Measurements from ENCODE around the gene LIFR.
"Not testable (repeated sequence)": the region's sequence is repeated elsewhere in the genome, so short reads cannot be mapped to it uniquely, and the experiment has no call there.

LIFR gene

DNA sequence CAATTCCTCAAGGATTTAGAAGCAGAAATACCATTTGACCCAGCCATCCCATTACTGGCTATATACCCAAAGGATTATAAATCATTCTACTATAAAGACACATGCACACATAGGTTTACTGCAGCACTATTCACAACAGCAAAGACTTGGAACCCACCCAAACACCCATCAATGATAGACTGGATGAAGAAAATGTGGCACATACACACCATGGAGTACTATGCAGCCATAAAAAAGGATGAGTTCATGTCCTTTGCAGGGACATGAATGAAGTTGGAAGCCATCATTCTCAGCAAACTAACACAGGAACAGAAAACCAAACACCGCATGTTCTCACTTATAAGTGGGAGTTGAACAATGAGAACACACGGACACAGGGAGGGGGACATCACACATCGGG, 39.8 kb downstream of the LIFR start:
- DNase-seq (ENCODE audit: low spot score): not testable (repeated sequence)

- peak; percentile 47 for DNase-seq (ENCODE audit: low spot score)
Observed at GRCh38 chr5:38515646-38516045, 40.8 kb downstream of the LIFR start.

DNA sequence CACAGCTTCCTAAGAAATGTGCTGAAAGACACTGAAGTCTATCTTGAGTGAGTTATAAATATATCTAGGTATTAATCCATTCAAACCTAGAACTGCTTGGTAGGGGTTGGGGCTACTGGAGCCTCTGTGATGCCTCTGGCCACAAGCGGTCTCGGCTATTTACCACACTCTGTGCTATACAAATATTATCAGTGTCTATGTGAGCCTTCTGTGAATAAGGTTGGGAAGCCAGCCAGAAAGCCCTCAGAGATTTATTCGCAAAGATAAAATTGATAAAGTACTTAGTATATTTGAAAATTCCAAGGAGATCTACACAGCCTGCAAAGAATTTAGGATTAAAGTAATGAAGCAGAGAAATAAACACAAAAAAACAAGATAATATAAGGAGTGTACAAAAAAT, 41.4 kb downstream of the LIFR start:
- no peak for DNase-seq (ENCODE audit: low spot score)

DNA sequence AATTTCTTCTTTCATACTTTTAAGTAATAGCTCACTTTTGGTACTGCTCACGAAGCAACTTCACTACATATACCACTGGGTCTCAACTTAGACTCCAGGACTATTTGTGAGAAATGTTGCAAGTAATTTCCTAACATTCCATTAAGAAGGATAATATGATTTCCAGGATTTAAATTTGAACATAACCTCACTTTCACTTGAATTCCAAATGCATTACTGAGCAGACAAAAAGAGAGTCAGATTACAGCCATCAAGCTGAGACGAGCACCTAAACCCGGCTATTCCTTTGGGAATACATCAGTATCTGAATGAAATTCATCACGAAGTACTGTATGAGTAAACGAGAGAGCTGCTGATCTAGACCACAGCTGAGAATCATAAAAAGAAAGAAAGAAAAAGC, 47.3 kb downstream of the LIFR start:
- DNase-seq (ENCODE audit: low spot score): peak; percentile 51

GRCh38 chr5:38506302-38506701, 50.1 kb downstream of the LIFR start:
- no peak for DNase-seq (ENCODE audit: low spot score)

- peak; percentile 54 for DNase-seq (ENCODE audit: low spot score)
Observed at GRCh38 chr5:38500573-38501260, 55.7 kb downstream of the LIFR start.

DNA sequence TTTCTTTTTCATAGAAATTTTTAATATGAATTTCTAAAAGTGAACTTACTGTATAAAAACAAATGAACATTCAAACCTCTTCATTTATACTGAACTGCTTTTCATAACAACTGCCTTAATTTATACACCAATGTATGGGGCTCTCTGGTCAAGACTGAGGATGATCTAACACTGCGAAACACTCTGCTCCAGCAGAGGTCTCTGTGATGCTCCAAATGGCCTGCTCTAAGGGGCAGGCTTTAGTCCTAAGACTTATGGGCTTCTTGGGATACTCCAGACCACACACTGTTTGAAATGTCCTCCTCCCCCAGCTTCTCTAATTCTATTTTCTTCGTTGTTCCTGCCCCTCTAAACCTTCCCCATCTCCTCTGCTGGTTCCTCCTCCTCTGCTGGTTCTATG, 58.5 kb downstream of the LIFR start:
- peak; percentile 4 for DNase-seq (ENCODE audit: low spot score)

GRCh38 chr5:38494763-38495162, 61.7 kb downstream of the LIFR start:
- DNase-seq (ENCODE audit: low spot score): no peak

- no peak for DNase-seq (ENCODE audit: low spot score)
Observed at GRCh38 chr5:38494175-38494574, 62.3 kb downstream of the LIFR start.

DNA sequence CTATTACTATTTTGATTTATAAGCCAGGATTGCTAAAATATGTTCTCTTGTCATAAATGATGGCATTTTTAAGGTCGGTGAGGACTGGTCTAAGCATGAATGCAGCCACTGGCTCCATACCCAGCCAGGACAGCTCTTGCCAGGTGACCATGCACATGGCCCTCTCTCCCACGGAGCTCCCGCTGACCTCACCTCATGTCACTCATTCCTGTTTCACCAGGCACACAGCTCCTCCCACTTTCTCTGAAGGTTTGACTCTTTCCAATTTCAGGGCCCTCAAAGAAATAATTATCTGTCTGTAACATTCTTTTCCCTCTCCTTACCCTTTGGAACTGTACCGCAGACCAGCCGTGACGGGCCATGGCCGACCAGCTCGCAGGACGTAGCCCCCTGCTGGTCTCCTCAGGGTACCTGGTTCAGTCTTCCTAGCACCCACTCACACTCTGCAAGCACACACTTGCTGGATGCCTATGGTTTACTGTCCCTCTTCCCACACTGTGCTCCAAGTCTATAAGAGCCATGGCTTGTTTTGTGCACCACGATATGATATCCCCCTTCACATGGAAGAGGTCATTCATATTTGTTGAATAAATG, 72.5 kb downstream of the LIFR start:
- no peak for DNase-seq (ENCODE audit: low spot score)

- no peak for DNase-seq (ENCODE audit: low spot score)
Observed at GRCh38 chr5:38479315-38479904, 77.0 kb downstream of the LIFR start.

DNA sequence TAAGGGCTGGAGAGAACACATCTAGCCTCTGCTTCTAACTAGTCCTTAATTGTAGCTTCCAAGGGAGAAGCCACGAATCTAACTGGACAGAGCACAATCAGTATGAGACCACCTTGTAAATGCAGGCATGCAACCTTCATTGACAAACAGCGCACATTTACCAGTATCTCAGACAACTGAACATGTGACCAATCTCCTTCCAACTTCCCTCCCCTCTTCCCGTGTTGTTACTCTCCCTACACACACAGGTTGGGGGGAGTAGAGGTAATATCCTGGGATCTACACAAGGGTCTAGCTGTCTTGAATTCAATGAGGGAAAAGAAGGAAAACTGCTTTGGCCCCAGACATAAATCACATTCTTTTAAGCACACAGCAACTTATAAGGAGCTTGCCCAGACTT, 77.6 kb downstream of the LIFR start:
- no peak for DNase-seq (ENCODE audit: low spot score)

DNA sequence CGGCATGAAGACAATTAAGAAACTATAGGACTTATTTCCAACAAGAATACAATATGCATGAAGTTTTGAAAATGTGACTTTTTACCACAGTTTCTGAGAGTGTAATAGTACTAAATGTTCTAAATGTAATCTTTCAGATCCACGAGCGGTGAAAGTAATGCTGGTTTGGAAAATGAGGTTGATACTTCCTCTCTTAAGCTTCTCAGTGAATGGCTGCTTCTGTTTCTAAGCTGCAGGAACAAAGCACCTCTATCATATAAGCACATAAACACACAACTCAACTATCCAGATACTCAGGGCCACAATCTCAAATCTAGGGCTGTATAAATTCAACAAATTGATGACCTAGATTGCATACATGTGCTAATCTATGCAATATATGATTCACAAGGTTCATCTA, 78.3 kb downstream of the LIFR start:
- no peak for DNase-seq (ENCODE audit: low spot score)

DNA sequence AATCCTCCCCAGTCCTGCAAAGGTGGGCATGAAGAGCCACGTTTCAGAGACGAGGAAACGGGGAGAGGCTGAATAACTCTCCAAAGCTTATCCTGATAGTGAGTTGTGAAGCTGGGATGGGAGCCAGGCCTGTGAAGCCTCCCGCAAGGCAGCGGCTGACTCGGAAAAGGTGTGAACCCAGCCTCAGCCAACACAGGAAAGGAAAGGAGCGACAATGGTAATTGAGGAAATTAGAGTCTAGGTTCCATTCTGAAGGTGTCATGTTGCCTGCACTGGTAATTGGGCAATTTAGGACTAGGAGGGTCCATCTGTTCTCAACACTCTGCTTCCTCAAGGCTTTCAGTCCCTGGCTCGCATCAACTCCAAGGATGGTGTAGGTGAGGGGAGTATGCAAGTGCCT, 83.4 kb downstream of the LIFR start:
- DNase-seq (ENCODE audit: low spot score): no peak

GRCh38 chr5:38472541-38472940, 83.9 kb downstream of the LIFR start:
- DNase-seq (ENCODE audit: low spot score): no peak

- DNase-seq (ENCODE audit: low spot score): no peak
Observed at GRCh38 chr5:38471709-38472108, 84.7 kb downstream of the LIFR start.

DNA sequence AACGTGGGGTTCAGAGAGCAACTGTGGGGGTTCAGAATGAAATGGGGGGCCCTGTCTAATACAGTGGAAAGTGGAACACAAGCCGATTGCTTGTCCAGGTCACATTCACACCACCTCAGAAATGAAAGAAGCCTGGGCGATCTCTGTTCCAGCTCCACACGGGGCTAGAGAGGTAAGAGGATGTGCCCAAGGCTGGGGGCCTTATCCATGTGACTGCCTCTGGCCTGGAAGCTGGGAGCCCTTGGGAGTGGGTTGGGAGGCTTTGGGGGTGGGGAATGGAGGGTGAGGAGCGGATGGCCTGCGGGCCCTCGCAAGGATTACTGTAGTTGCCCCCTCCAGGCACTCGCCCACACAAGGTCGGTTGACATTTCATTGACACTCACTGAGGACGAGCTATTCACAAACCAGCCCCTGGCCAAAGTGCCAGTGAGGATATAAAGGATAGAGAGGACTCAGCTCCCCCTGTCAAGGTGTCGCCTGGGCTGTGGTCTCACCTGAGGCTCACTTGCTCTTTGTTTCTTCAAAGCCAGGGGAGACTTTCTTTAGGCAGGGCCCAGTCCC, 86.7 kb downstream of the LIFR start:
- DNase-seq (ENCODE audit: low spot score): no peak

DNA sequence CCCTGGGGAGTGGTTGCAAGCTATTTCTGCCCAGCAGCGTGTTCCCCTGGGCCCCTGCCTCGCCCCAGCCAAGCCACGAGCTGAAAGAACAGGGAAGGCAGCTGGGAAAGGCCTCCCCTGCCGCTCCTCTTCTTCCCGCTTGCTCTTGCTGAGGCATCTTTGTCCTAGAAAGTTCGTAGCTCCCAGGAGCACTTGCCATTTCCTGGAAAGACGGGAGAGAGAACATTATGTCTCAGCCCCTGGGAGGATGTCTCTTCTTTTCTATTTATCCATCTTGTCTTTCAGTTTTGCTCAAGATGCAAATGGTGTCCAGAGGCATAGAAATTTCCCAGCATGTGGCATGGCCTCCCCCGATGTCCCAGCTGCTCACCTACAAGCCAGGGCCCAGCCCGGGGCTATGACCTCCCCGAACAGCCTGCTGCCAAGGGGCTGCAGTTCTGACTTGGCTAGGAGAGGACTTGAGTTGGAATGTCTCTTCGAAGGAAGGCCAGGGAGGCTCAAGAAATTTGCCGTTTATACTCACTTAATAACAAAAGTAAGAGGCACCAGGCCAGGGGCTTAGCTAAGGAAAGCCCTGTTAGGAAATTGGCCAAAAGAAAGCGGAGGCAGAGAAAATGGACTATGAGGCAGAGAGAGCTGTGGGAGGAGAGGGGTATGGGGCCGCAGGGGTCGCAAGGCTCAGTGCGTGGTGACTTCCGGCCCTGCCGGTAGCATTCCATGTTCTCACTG, 87.3 kb downstream of the LIFR start:
- no peak for DNase-seq (ENCODE audit: low spot score)

DNA sequence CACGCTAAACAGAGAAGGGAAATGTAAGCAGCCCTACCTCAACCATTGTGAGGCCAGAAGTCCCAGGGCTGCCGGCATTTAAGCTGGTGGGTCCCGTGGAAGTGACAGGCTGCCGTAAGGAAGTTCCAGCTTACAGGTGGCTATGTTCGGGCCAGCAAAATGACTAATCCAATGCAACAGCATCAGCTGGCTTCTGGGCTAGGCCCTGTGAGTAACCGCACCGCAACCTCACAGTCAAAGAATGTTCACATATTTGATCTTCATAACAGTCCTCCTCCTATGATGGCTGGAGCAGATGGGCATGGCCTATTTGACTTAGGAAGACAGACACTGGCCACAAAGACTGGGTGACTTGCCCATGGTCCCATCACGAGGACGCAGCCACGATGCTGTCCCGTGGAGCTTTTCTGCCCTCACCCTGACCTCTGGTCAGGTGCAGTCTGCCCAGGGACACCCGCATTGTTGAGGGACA, 88.2 kb downstream of the LIFR start:
- DNase-seq (ENCODE audit: low spot score): peak; percentile 93

DNA sequence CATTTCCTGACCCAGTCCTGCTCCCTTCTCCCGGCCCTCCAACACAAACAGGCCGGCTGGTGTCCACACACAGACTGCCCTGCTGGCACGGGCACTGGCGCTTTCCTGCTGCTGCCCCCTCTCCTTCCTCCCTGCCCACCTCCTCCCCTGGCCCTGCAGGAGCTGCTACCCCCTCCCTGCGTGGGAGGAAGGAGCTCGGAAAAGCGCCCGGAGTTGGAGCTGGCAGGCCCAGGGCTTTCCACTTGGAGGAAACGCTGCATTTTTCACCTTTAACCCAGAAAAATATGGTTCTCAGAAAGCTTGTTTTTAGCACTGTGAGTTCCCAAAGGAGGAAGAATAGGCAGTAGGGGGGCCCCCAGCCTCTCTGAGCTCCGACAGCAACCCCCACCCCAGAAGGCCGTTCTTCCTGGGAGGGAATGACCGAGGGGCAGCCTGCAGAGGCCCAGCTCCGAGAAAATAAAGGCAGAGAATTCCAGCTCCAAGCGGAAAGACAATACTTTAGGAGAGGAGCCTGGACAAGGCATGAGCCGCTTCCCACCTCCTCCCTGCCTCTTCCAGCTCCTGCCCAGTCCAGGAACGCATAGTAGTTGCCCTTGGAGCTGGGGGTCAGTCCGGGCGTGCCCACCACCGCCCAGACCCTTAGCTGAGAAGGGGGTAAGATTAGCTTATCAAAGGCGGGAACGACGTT, 88.9 kb downstream of the LIFR start:
- DNase-seq (ENCODE audit: low spot score): peak; percentile 22

GRCh38 chr5:38466424-38467189, 89.8 kb downstream of the LIFR start:
- peak; percentile 25 for DNase-seq (ENCODE audit: low spot score)
